Smooth muscle cell (in vitro differentiated cells): ENCODE results near the gene ZNF717. TPM values are rescaled to one million over a fixed set of nuclear protein-coding genes. Genes with fewer than 3 reads are reported as not detected.
"Not testable (repeated sequence)": the region's sequence is repeated elsewhere in the genome, so short reads cannot be mapped to it uniquely, and the experiment has no call there.

Experiments
- DNase-seq: peaks from one replicate; lab custom pipeline; 2025; ENCODE audit not compliant: unreplicated experiment; lab: John Stamatoyannopoulos, UW
- H2AFZ ChIP-seq: fragments of 200-600 bp; sonication (generic); 2 replicates; pipeline ENCODE4 v1.6.0; 2016; ENCODE audit warnings: antibody characterized with exemption, low read depth, mild to moderate bottlenecking
- H3F3A ChIP-seq: fragments of 200-600 bp; sonication (generic); 2 replicates; pipeline ENCODE4 v1.6.0; 2017; ENCODE audit warnings: antibody characterized with exemption, low read depth
- H3K27ac ChIP-seq: fragments of 200-600 bp; sonication (generic); 2 replicates; pipeline ENCODE4 v1.5.1; 2016; ENCODE audit warnings: low read depth, mild to moderate bottlenecking
- H3K27me3 ChIP-seq: fragments of 200-600 bp; sonication (generic); 2 replicates; pipeline ENCODE4 v1.6.1; 2016; ENCODE audit warnings: low read depth, mild to moderate bottlenecking
- H3K36me3 ChIP-seq: fragments of 200-600 bp; sonication (generic); 2 replicates; pipeline ENCODE4 v1.5.1; 2016; ENCODE audit warnings: low read depth
- H3K4me1 ChIP-seq: fragments of 200-600 bp; sonication (generic); 2 replicates; pipeline ENCODE4 v1.5.1; 2016; ENCODE audit warnings: low read depth
- H3K4me2 ChIP-seq: fragments of 200-600 bp; sonication (generic); 2 replicates; pipeline ENCODE4 v1.6.0; 2016; ENCODE audit warnings: mild to moderate bottlenecking
- H3K4me3 ChIP-seq: fragments of 200-600 bp; sonication (generic); 2 replicates; pipeline ENCODE4 v1.5.1; 2016; ENCODE audit warnings: mild to moderate bottlenecking
- H3K79me2 ChIP-seq: fragments of 200-600 bp; sonication (generic); 2 replicates; pipeline ENCODE4 v1.6.0; 2016; ENCODE audit warnings: low read depth, mild to moderate bottlenecking
- H3K9ac ChIP-seq: fragments of 200-600 bp; sonication (generic); 2 replicates; pipeline ENCODE4 v1.6.0; 2016; ENCODE audit warnings: low read depth
- H3K9me3 ChIP-seq: fragments of 200-600 bp; sonication (generic); replicated peaks from 2 replicates; pipeline ENCODE4 v1.5.1; 2016; ENCODE audit warnings: low read depth
- H4K20me1 ChIP-seq: fragments of 200-600 bp; sonication (generic); 2 replicates; pipeline ENCODE4 v1.6.0; 2016; ENCODE audit warnings: low read depth
- WGBS: methylation state at CpG from one replicate; pipeline ENCODE4 v1.1.7; 2016; ENCODE audit warnings: low lambda C conversion rate; 5-methylcytosine and 5-hydroxymethylcytosine counted together
- polyA plus RNA-seq: library from polyadenylated mRNA; unstranded; fragments of >200 nt; fragmentation: Nextera tagmentation; extraction: Ambion mirVana; gene quantifications from 2 replicates; pipeline ENCODE4 v1.2.1, GENCODE V29; 2016
- total RNA-seq: library from RNA; depleted of rRNA; stranded (reverse); fragments of >200 nt; gene quantifications from 2 replicates; pipeline ENCODE4 v1.2.3, GENCODE V29; 2014
- TF ChIP-seq, protein P1 (sequence below): fragments of 200-600 bp; sonication (generic); IDR thresholded peaks from 2 replicates; pipeline ENCODE4 v1.5.1; 2017; ENCODE audit warnings: borderline replicate concordance, mild to moderate bottlenecking, antibody characterized with exemption; ENCODE audit not compliant: insufficient read depth, poor library complexity, severe bottlenecking

ZNF717 gene
- total and polyA plus RNA-seq, 2 experiments from 2014 or later, result 1.3 to 1.4 TPM

DNA sequence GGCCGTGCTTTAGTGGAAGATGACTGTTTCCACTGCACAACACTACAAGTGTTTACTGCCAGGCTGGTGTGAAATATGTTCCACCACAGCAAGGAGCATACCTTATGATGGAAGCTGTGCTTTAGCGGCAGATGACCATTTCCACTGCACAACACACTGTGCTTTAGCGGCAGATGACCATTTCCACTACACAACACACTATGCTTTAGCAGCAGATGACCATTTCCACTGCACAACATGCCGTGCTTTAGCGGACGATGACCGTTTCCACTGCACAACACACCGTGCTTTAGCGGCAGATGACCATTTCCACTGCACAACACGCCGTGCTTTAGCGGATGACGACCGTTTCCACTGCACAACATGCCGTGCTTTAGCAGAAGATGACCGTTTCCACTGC is 2.8 kb downstream of the ZNF717 start:
- Histone ChIP-seq H3K36me3 (no peaks in the 10 kb centered on the region), H4K20me1 (no peaks in the 10 kb centered on the region), H3K9me3 (peaks cover 3% of the 10 kb centered on the region), H3K4me2 (no peak overlapping the region), H3K27ac (no peak overlapping the region), H3K9ac (no peak overlapping the region), H2AFZ (no peak overlapping the region), H3K4me3 (no peak overlapping the region), H3K27me3 (no peaks in the 10 kb centered on the region), H3F3A (no peaks in the 10 kb centered on the region), H3K4me1 (no peaks in the 10 kb centered on the region), H3K79me2 (no peaks in the 10 kb centered on the region)
- WGBS, result 92% methylated on average over 16 of the region's 16 CpGs
- DNase-seq, result no peak
- TF ChIP-seq, protein P1, sequence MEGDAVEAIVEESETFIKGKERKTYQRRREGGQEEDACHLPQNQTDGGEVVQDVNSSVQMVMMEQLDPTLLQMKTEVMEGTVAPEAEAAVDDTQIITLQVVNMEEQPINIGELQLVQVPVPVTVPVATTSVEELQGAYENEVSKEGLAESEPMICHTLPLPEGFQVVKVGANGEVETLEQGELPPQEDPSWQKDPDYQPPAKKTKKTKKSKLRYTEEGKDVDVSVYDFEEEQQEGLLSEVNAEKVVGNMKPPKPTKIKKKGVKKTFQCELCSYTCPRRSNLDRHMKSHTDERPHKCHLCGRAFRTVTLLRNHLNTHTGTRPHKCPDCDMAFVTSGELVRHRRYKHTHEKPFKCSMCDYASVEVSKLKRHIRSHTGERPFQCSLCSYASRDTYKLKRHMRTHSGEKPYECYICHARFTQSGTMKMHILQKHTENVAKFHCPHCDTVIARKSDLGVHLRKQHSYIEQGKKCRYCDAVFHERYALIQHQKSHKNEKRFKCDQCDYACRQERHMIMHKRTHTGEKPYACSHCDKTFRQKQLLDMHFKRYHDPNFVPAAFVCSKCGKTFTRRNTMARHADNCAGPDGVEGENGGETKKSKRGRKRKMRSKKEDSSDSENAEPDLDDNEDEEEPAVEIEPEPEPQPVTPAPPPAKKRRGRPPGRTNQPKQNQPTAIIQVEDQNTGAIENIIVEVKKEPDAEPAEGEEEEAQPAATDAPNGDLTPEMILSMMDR, result no peak

DNA sequence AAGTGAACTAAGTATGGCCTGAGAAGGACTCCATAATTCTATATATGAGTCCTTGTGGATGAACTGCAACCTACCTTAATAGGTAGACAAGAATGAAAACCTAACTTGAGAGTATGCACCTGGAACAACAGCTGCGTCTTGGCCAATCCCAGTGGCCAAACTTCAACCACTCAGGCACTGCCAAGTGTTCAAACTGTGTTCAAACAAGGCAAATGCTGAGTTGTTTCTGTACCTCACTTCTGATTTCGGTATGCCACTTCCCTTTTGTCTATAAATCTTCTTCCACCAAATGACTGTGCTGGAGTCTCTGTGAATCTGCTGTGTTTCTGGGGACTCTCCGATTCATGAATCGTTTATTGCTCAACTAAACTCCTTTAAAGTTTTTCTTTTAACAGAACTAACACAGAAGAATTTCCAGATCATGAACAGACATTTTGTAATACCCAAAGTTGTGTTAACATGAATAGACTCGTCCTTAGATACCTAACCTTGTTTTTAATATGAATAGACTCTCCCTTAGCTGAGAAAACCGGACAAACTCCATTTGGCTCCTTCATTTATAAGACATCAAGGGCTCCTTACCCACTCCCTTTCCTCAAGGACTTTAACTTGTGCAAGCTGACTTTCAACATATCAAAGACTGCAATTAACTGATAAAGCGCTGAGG is 4.1 kb downstream of the ZNF717 start:
- Histone ChIP-seq H4K20me1 (no peaks in the 10 kb centered on the region), H3K36me3 (no peaks in the 10 kb centered on the region), H3K79me2 (no peaks in the 10 kb centered on the region), H2AFZ (no peak overlapping the region), H3K9ac (no peak overlapping the region), H3K27ac (no peak overlapping the region), H3K4me3 (no peak overlapping the region), H3F3A (no peaks in the 10 kb centered on the region), H3K27me3 (no peaks in the 10 kb centered on the region), H3K9me3 (peaks cover 6% of the 10 kb centered on the region), H3K4me2 (no peak overlapping the region), H3K4me1 (no peaks in the 10 kb centered on the region)
- no peak for DNase-seq
- WGBS, result 65% methylated on average over 7 of the region's 7 CpGs
- TF ChIP-seq, protein P1, result no peak

- not testable (repeated sequence) for H2AFZ ChIP-seq, H3K4me1 ChIP-seq, H3K27me3 ChIP-seq, H3K36me3 ChIP-seq, H3K9ac ChIP-seq, H3K4me3 ChIP-seq, H3K4me2 ChIP-seq, H3K27ac ChIP-seq, H3F3A ChIP-seq, H3K9me3 ChIP-seq, DNase-seq, H3K79me2 ChIP-seq, H4K20me1 ChIP-seq
- whole genome bisulfite sequencing, result 94% methylated on average over 11 of the region's 11 CpGs
These were observed 7.6 kb downstream of the ZNF717 start for GRCh38 chr3:75777742-75778141.

GRCh38 chr3:75771631-75772030 is 13.7 kb downstream of the ZNF717 start:
- H4K20me1 ChIP-seq, H3K4me1 ChIP-seq, DNase-seq, H3K36me3 ChIP-seq, H2AFZ ChIP-seq, H3K27ac ChIP-seq, H3K9ac ChIP-seq, H3K79me2 ChIP-seq, H3F3A ChIP-seq, H3K9me3 ChIP-seq, H3K4me3 ChIP-seq, H3K4me2 ChIP-seq, H3K27me3 ChIP-seq: not testable (repeated sequence)
- WGBS, result 80% methylated on average over 9 of the region's 10 CpGs
